ENCODE measurements around the gene WNT7A. TPM values are rescaled to one million over a fixed set of nuclear protein-coding genes. Genes with fewer than 3 reads are reported as not detected.
"Not testable (repeated sequence)": the region's sequence is repeated elsewhere in the genome, so short reads cannot be mapped to it uniquely, and the experiment has no call there.

Gene WNT7A
- total RNA-seq, 4 donors from 2014 or later = 0.09 to 0.91 (median 0.73) TPM; not detected in 1

DNA sequence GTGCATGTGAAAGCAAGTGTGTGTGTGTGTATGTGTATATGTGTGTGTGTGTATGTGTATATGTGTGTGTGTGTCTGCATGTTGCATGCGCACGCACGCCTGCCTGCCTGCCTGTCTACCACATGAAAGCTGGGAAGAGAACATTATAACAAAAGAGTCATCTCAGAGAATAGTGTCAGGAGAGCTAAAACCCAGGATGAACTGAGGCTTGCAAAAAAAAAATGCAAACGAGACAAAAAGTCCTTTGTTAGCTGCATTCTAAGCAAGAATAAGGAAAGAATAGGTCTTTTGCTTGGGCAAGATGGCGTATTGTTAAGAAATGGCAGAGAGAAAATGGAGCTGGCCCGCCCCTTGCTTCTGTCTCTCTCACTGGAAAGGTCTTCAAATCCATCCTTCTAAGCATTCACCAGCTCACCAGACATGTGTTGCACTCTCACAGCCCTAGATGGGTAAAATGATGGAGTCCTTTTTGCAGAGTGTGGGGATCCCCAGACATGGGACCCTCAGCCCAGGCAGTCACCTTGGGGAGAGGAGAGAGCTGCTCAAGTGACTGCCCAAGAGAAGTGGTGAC is 16.4 kb downstream of the WNT7A start:
- Histone ChIP-seq H3K27me3 (peaks cover 0 to 85% (median 0%) of the 10 kb centered on the region in 4 donors), H3K4me3 (no peak overlapping the region), H3K4me1 (no peaks in the 10 kb centered on the region), H3K9me3 (no peaks in the 10 kb centered on the region), H3K36me3 (no peaks in the 10 kb centered on the region), H3K27ac (no peak overlapping the region)
- 78 to 82% methylated on average over 6 of the region's 6 CpGs for WGBS, 2 donors
- no peak for DNase-seq
- intact Hi-C loops (cut with DNase I) = no loop called here
- TF ChIP-seq, protein P1, sequence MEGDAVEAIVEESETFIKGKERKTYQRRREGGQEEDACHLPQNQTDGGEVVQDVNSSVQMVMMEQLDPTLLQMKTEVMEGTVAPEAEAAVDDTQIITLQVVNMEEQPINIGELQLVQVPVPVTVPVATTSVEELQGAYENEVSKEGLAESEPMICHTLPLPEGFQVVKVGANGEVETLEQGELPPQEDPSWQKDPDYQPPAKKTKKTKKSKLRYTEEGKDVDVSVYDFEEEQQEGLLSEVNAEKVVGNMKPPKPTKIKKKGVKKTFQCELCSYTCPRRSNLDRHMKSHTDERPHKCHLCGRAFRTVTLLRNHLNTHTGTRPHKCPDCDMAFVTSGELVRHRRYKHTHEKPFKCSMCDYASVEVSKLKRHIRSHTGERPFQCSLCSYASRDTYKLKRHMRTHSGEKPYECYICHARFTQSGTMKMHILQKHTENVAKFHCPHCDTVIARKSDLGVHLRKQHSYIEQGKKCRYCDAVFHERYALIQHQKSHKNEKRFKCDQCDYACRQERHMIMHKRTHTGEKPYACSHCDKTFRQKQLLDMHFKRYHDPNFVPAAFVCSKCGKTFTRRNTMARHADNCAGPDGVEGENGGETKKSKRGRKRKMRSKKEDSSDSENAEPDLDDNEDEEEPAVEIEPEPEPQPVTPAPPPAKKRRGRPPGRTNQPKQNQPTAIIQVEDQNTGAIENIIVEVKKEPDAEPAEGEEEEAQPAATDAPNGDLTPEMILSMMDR (IDR thresholded peaks at IDR 0.05) = no peak
- TF ChIP-seq POLR2A (IDR thresholded peaks at IDR 0.05) = no peak

DNA sequence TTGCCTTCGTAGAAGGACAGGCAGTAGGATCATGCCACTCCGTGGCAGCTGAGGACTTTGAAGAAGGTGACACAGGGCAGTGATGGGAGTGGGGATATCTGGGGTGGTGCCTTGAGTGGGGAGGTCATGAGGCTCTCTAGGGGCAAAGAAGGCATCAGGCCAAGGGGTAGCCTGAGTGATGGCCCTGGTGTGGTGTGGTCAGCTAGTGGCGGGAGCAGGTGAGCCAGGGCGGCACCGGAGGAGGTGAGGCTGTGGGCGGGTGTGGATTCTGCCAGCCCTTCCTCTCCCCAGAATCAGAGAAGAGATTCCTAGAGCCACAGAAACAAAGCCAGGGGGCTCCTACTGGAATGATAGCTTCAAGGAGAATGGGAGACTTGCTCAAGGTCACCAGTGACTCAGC is 18.4 kb downstream of the WNT7A start:
- H3K9me3 ChIP-seq = no peaks in the 10 kb centered on the region
- no peaks in the 10 kb centered on the region for H3K36me3 ChIP-seq
- H3K27me3 ChIP-seq = peaks cover 0 to 89% (median 0%) of the 10 kb centered on the region in 4 donors
- TF ChIP-seq POLR2A (IDR thresholded peaks at IDR 0.05) = no peak
- TF ChIP-seq, protein P1 (IDR thresholded peaks at IDR 0.05) = no peak
- H3K27ac ChIP-seq = no peak overlapping the region
- intact Hi-C loops (cut with DNase I) = no loop called here
- DNase-seq = no peak
- H3K4me3 ChIP-seq = no peak overlapping the region
- 64 to 68% methylated on average over 4 to 6 of the region's 6 CpGs for WGBS, 2 donors
- H3K4me1 ChIP-seq = peaks cover 0 to 8% (median 6%) of the 10 kb centered on the region in 3 donors

GRCh38 chr3:13860001-13860400 is 19.9 kb downstream of the WNT7A start:
- no peaks in the 10 kb centered on the region for H3K9me3 ChIP-seq
- no peak for DNase-seq
- WGBS, 2 donors = 91 to 92% methylated on average over 1 of the region's 1 CpG
- no peaks in the 10 kb centered on the region for H3K36me3 ChIP-seq
- H3K4me1 ChIP-seq = peaks cover 0 to 8% (median 6%) of the 10 kb centered on the region in 3 donors
- peaks cover 0 to 93% (median 0%) of the 10 kb centered on the region in 4 donors for H3K27me3 ChIP-seq
- H3K4me3 ChIP-seq = no peak overlapping the region
- TF ChIP-seq, protein P1 (IDR thresholded peaks at IDR 0.05) = no peak
- no peak for TF ChIP-seq POLR2A (IDR thresholded peaks at IDR 0.05)
- no peak overlapping the region for H3K27ac ChIP-seq
- intact Hi-C loops (cut with DNase I) = no loop called here

- intact Hi-C loops (cut with DNase I) = no loop called here
- H3K4me1 ChIP-seq = peaks cover 0 to 10% (median 8%) of the 10 kb centered on the region in 3 donors
- H3K27me3 ChIP-seq = peaks cover 0 to 88% (median 0%) of the 10 kb centered on the region in 4 donors
- no peak overlapping the region for H3K27ac ChIP-seq
- no peaks in the 10 kb centered on the region for H3K9me3 ChIP-seq
- WGBS, 2 donors = 74 to 78% methylated on average over 4 to 9 of the region's 9 CpGs
- no peak for DNase-seq
- no peaks in the 10 kb centered on the region for H3K36me3 ChIP-seq
- no peak overlapping the region for H3K4me3 ChIP-seq
- no peak for TF ChIP-seq POLR2A (IDR thresholded peaks at IDR 0.05)
- TF ChIP-seq, protein P1 (IDR thresholded peaks at IDR 0.05) = no peak
These were observed 20.9 kb downstream of the WNT7A start for GRCh38 chr3:13858768-13859520.

DNA sequence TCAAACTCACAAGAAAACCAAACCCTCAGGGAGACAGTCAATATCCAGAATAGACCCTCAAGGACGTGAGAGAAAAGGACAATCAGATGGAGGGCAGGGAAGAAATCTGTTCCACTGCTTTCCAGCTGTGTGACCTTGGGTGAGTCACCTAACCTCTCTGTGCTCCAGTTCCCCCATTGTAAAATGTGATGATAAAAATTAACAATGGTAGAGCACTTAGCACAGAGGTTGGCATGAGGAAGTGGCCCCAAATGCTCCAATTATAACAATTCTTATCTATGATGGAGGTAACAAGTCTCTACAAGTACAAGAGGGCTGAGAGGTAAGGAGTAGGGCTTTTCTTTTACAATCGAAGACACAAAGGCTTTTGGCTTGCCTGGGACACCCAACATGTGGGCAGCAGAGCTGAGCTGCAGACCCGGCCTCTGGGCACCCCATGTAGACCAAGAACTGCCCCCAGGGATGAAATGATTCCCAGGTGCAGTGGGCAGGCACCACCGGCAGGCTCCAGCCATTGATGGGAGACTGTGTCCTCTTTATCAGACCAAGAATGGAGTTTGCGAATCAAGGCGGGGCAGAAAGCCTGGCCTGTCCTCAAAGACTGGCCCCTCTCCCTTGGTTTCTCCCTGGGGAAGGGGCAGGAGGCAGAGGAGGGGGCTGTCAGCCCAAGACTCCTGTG is 22.0 kb downstream of the WNT7A start:
- peaks cover 0 to 21% (median 15%) of the 10 kb centered on the region in 3 donors for H3K4me1 ChIP-seq
- no peak for TF ChIP-seq POLR2A (IDR thresholded peaks at IDR 0.05)
- TF ChIP-seq, protein P1 (IDR thresholded peaks at IDR 0.05) = no peak
- no peaks in the 10 kb centered on the region for H3K36me3 ChIP-seq
- H3K27me3 ChIP-seq = peaks cover 0 to 78% (median 0%) of the 10 kb centered on the region in 4 donors
- H3K4me3 ChIP-seq = no peak overlapping the region
- H3K27ac ChIP-seq = no peak overlapping the region
- 39 to 48% methylated on average over 3 to 5 of the region's 6 CpGs for WGBS, 2 donors
- intact Hi-C loops (cut with DNase I) = no loop called here
- no peaks in the 10 kb centered on the region for H3K9me3 ChIP-seq
- no peak for DNase-seq

DNA sequence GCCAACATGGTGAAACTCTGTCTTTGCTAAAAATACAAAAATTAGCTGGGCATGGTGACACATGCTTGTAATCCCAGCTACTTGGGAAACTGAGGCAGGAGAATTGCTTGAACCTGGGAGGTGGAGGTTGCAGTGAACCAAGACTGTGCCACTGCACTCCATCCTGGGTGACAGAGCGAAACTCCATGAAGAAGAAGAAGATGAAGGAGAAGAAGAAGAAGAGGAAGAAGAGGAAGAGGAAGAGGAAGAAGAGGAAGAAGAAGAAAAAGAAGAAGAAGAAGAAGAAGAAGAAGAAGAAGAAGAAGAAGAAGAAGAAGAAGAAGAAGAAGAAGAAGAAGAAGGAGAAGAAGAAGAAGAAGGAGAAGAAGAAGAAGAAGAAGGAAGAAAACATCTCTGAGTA is 23.2 kb downstream of the WNT7A start:
- H3K9me3 ChIP-seq; H3K36me3 ChIP-seq; intact Hi-C loops (cut with DNase I); H3K27ac ChIP-seq; DNase-seq; H3K4me3 ChIP-seq: not testable (repeated sequence)
- peaks cover 0 to 33% (median 24%) of the 10 kb centered on the region in 3 donors for H3K4me1 ChIP-seq
- peaks cover 0 to 76% (median 0%) of the 10 kb centered on the region in 4 donors for H3K27me3 ChIP-seq
- 100% methylated on average over 1 of the region's 1 CpG; no CpG with 5 or more reads in 1 of the 2 donors for WGBS, 2 donors

All from esophagus squamous epithelium (tissue), 5 donors.